Vagina (tissue), 2 donors: ENCODE results near the gene PLCB1.

Experiments used
- POLR2AphosphoS5 ChIP-seq, 2 donors: sonication (generic); formaldehyde crosslinking; IDR thresholded peaks; one replicate each; pipeline ENCODE4 v1.9.0; 2017; ENCODE audit warnings: antibody characterized with exemption in 2 of 2, mild to moderate bottlenecking in 2 of 2, low read depth in 1 of 2; ENCODE audit not compliant: insufficient read depth in 1 of 2
- TF ChIP-seq, protein P1 (sequence below), 3 experiments: fragments of 450-650 bp in 2 of 3; fragments of 200-600 bp in 1 of 3; sonication (generic) in 1 of 3; IDR thresholded peaks; one replicate each; pipeline ENCODE4 v1.5.1; 2017 to 2019; ENCODE audit warnings: antibody characterized with exemption in 3 of 3, mild to moderate bottlenecking in 2 of 3, moderate library complexity in 2 of 3

- TF ChIP-seq, protein P1, sequence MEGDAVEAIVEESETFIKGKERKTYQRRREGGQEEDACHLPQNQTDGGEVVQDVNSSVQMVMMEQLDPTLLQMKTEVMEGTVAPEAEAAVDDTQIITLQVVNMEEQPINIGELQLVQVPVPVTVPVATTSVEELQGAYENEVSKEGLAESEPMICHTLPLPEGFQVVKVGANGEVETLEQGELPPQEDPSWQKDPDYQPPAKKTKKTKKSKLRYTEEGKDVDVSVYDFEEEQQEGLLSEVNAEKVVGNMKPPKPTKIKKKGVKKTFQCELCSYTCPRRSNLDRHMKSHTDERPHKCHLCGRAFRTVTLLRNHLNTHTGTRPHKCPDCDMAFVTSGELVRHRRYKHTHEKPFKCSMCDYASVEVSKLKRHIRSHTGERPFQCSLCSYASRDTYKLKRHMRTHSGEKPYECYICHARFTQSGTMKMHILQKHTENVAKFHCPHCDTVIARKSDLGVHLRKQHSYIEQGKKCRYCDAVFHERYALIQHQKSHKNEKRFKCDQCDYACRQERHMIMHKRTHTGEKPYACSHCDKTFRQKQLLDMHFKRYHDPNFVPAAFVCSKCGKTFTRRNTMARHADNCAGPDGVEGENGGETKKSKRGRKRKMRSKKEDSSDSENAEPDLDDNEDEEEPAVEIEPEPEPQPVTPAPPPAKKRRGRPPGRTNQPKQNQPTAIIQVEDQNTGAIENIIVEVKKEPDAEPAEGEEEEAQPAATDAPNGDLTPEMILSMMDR (IDR thresholded peaks at IDR 0.05) = no peak
- TF ChIP-seq POLR2AphosphoS5 (IDR thresholded peaks at IDR 0.05; ENCODE audit: insufficient read depth in 1 of 2, low read depth in 1 of 2) = no peak
These were observed 416.0 kb downstream of the PLCB1 start for GRCh38 chr20:8547968-8548588.
